ENCODE results near the gene PSMD9.

GRCh38 chr12:121843236-121843982 lies 45.2 kb upstream of the PSMD9 start:
- no peak for TF ChIP-seq POLR2A (IDR thresholded peaks at IDR 0.05)
- TF ChIP-seq, protein P1, sequence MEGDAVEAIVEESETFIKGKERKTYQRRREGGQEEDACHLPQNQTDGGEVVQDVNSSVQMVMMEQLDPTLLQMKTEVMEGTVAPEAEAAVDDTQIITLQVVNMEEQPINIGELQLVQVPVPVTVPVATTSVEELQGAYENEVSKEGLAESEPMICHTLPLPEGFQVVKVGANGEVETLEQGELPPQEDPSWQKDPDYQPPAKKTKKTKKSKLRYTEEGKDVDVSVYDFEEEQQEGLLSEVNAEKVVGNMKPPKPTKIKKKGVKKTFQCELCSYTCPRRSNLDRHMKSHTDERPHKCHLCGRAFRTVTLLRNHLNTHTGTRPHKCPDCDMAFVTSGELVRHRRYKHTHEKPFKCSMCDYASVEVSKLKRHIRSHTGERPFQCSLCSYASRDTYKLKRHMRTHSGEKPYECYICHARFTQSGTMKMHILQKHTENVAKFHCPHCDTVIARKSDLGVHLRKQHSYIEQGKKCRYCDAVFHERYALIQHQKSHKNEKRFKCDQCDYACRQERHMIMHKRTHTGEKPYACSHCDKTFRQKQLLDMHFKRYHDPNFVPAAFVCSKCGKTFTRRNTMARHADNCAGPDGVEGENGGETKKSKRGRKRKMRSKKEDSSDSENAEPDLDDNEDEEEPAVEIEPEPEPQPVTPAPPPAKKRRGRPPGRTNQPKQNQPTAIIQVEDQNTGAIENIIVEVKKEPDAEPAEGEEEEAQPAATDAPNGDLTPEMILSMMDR (IDR thresholded peaks at IDR 0.05): no peak
